Hepatocyte (in vitro differentiated cells): ENCODE results near the gene SNX24. TPM values are rescaled to one million over a fixed set of nuclear protein-coding genes. Genes with fewer than 3 reads are reported as not detected.
"Not testable (repeated sequence)": the region's sequence is repeated elsewhere in the genome, so short reads cannot be mapped to it uniquely, and the experiment has no call there.

Experiments used
- DNase-seq: peaks from one replicate; pipeline ENCODE4 v3.0.0-alpha.2; 2016; ENCODE audit warnings: low spot score
- H2AFZ ChIP-seq: fragments of 200-600 bp; sonication (generic); 2 replicates; pipeline ENCODE4 v1.6.0; 2016; ENCODE audit warnings: antibody characterized with exemption, mild to moderate bottlenecking
- H3K27ac ChIP-seq: fragments of 200-600 bp; sonication (generic); 2 replicates; pipeline ENCODE4 v1.5.1; 2016; ENCODE audit warnings: mild to moderate bottlenecking
- H3K27me3 ChIP-seq: fragments of 200-600 bp; sonication (generic); 2 replicates; pipeline ENCODE4 v1.6.1; 2016
- H3K36me3 ChIP-seq: fragments of 200-600 bp; sonication (generic); replicated peaks from 2 replicates; pipeline ENCODE4 v1.5.1; 2016; ENCODE audit warnings: low read depth; ENCODE audit not compliant: insufficient read depth
- H3K4me1 ChIP-seq: fragments of 200-600 bp; sonication (generic); 2 replicates; pipeline ENCODE4 v1.5.1; 2016; ENCODE audit warnings: mild to moderate bottlenecking, moderate library complexity; ENCODE audit not compliant: insufficient read depth
- H3K4me2 ChIP-seq: fragments of 200-600 bp; sonication (generic); 2 replicates; pipeline ENCODE4 v1.6.0; 2016
- H3K4me3 ChIP-seq: fragments of 200-600 bp; sonication (generic); 2 replicates; pipeline ENCODE4 v1.5.1; 2016; ENCODE audit warnings: mild to moderate bottlenecking
- H3K79me2 ChIP-seq: fragments of 200-600 bp; sonication (generic); 2 replicates; pipeline ENCODE4 v1.6.0; 2017; ENCODE audit warnings: mild to moderate bottlenecking
- H3K9me2 ChIP-seq: fragments of 200-600 bp; sonication (generic); replicated peaks from 2 replicates; pipeline ENCODE4 v1.6.0; 2017; ENCODE audit warnings: mild to moderate bottlenecking; ENCODE audit not compliant: insufficient read depth
- H3K9me3 ChIP-seq: fragments of 200-600 bp; sonication (generic); 2 replicates; pipeline ENCODE4 v1.5.1; 2016; ENCODE audit warnings: low read depth, mild to moderate bottlenecking
- H4K20me1 ChIP-seq: fragments of 200-600 bp; sonication (generic); 2 replicates; pipeline ENCODE4 v1.6.0; 2016; ENCODE audit warnings: mild to moderate bottlenecking; ENCODE audit not compliant: insufficient read depth, poor library complexity, severe bottlenecking
- EZH2 ChIP-seq: fragments of 200-600 bp; sonication (generic); IDR thresholded peaks from 2 replicates; pipeline ENCODE4 v1.6.1; 2016; ENCODE audit warnings: antibody characterized with exemption, mild to moderate bottlenecking, borderline replicate concordance
- EZH2phosphoT487 ChIP-seq: fragments of 200-600 bp; sonication (generic); IDR thresholded peaks from one replicate; pipeline ENCODE4 v1.6.1; 2018; ENCODE audit warnings: antibody characterized with exemption, mild to moderate bottlenecking, low read depth, moderate library complexity; ENCODE audit not compliant: unreplicated experiment, severe bottlenecking
- WGBS: methylation state at CpG from one replicate; pipeline ENCODE4 v1.1.6; 2016; ENCODE audit warnings: low lambda C conversion rate; ENCODE audit errors: missing lambda C conversion rate; 5-methylcytosine and 5-hydroxymethylcytosine counted together
- polyA plus RNA-seq: library from polyadenylated mRNA; unstranded; fragments of >200 nt; fragmentation: Nextera tagmentation; extraction: Ambion mirVana; gene quantifications from 2 replicates; pipeline ENCODE4 v1.2.1, GENCODE V29; 2016
- total RNA-seq: library from RNA; depleted of rRNA; stranded (reverse); fragments of >200 nt; gene quantifications from 2 replicates; pipeline ENCODE4 v1.2.3, GENCODE V29; 2014
- TF ChIP-seq, protein P1 (sequence below): fragments of 200-600 bp; sonication (generic); IDR thresholded peaks from 2 replicates; pipeline ENCODE4 v1.5.1; 2016; ENCODE audit warnings: antibody characterized with exemption, mild to moderate bottlenecking; ENCODE audit not compliant: poor library complexity

SNX24 gene
- total and polyA plus RNA-seq, 2 experiments from 2014 or later: 28.8 to 38.2 TPM

DNA sequence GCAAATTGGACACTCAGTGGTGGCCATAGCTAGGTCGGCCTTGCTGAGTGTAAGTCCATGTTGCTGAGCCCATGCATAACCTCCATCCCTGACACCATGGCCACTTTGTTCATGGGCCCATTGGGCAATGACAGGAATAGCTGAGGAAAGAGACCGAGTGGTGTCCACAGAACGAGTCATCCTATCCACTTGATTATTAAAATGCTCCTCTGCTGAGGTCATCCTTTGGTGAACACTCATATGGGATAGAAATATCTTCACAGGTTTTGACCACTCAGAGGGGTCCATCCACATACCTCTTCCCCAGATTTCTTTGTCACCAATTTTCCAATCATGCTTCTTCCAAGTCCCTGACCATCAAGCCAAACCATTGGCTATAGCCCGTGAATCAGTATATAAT lies 127.5 kb downstream of the SNX24 start:
- no peaks in the 10 kb centered on the region for H3K9me2 ChIP-seq
- no peaks in the 10 kb centered on the region for H3K27me3 ChIP-seq
- no peak overlapping the region for H3K4me3 ChIP-seq
- no peaks in the 10 kb centered on the region for H4K20me1 ChIP-seq
- no peak overlapping the region for H3K4me2 ChIP-seq
- no peaks in the 10 kb centered on the region for H3K36me3 ChIP-seq
- H2AFZ ChIP-seq: no peak overlapping the region
- 92% methylated on average over 4 of the region's 4 CpGs for WGBS
- peaks cover 6% of the 10 kb centered on the region for H3K4me1 ChIP-seq
- H3K79me2 ChIP-seq: no peaks in the 10 kb centered on the region
- no peak for DNase-seq
- TF ChIP-seq, protein P1, sequence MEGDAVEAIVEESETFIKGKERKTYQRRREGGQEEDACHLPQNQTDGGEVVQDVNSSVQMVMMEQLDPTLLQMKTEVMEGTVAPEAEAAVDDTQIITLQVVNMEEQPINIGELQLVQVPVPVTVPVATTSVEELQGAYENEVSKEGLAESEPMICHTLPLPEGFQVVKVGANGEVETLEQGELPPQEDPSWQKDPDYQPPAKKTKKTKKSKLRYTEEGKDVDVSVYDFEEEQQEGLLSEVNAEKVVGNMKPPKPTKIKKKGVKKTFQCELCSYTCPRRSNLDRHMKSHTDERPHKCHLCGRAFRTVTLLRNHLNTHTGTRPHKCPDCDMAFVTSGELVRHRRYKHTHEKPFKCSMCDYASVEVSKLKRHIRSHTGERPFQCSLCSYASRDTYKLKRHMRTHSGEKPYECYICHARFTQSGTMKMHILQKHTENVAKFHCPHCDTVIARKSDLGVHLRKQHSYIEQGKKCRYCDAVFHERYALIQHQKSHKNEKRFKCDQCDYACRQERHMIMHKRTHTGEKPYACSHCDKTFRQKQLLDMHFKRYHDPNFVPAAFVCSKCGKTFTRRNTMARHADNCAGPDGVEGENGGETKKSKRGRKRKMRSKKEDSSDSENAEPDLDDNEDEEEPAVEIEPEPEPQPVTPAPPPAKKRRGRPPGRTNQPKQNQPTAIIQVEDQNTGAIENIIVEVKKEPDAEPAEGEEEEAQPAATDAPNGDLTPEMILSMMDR: no peak
- no peaks in the 10 kb centered on the region for H3K9me3 ChIP-seq
- no peak overlapping the region for H3K27ac ChIP-seq

DNA sequence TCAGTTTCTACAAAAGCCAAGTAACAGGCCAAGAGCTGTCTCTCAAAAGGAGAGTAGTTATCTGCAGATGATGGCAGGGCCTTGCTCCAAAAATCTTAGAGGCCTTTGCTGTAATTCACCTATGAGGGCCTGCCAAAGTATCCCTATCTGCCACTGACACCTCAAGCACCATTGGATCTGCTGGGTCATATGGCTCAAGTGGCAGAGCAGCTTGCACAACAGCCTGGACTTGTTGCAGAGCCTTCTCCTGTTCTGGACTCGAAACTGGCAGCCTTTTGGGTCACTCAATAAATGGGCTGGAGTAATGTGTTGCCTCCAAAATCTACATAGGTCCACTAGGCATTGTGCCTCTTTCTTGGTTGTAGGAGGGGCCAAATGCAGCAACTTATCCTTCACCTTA lies 128.3 kb downstream of the SNX24 start:
- DNase-seq, H3K36me3 ChIP-seq, H3K4me1 ChIP-seq, H3K27me3 ChIP-seq, H3K9me3 ChIP-seq, H3K4me3 ChIP-seq, H3K4me2 ChIP-seq, H2AFZ ChIP-seq, H3K27ac ChIP-seq, H3K79me2 ChIP-seq, H3K9me2 ChIP-seq, H4K20me1 ChIP-seq: not testable (repeated sequence)
- 95% methylated on average over 1 of the region's 1 CpG for WGBS

DNA sequence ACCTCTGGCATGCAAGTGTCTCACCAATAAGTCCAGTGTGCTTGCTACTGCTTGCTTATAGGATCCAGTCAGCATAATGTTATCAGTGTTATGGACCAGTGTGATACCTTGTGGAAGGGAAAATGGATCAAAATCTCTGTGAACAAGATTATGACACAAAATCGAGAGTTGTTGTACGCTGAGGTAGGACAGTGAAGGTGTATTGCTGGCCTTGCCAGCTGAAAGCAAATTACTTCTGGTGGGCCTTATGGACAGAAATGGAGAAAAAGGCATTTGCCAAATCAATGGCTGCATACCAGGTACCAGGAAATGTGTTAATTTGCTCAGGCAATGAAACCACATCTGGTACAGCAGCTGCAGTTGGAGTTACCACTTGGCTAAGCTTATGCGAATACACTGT lies 128.8 kb downstream of the SNX24 start:
- not testable (repeated sequence) for H3K4me2 ChIP-seq, H3K79me2 ChIP-seq, H3K9me2 ChIP-seq, H4K20me1 ChIP-seq, H3K4me3 ChIP-seq, DNase-seq, H2AFZ ChIP-seq, H3K4me1 ChIP-seq, H3K27me3 ChIP-seq, H3K9me3 ChIP-seq, H3K36me3 ChIP-seq, H3K27ac ChIP-seq
- WGBS: 97% methylated on average over 3 of the region's 3 CpGs

DNA sequence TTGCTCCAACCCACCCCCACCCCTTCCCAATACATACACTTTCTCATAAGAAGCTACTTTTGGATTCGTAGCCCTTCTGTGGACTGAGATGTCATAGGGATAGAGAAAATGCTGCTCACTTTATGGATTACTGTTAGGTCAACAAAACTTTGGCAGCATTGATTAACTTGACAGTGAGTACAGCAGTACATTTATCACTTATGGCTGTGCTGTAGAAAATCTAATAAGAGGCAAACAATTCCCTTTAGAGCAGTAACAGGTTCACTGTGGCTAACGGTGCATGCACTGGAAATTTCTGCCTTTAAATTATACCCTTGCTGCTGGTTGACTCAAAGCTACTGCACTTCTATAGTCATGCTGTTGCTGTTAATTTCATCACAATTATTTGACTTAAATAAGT lies 131.9 kb downstream of the SNX24 start:
- Histone ChIP-seq H3K4me1 (peaks cover 6% of the 10 kb centered on the region), H2AFZ (no peak overlapping the region), H3K4me2 (no peak overlapping the region), H3K79me2 (no peaks in the 10 kb centered on the region), H3K9me2 (no peaks in the 10 kb centered on the region), H4K20me1 (no peaks in the 10 kb centered on the region), H3K27me3 (no peaks in the 10 kb centered on the region), H3K9me3 (no peaks in the 10 kb centered on the region), H3K36me3 (no peaks in the 10 kb centered on the region), H3K27ac (no peak overlapping the region), H3K4me3 (no peak overlapping the region)
- no peak for DNase-seq
- 62% methylated on average over 2 of the region's 2 CpGs for WGBS
- no peak for TF ChIP-seq EZH2phosphoT487
- TF ChIP-seq, protein P1: no peak
- TF ChIP-seq EZH2: no peak

DNA sequence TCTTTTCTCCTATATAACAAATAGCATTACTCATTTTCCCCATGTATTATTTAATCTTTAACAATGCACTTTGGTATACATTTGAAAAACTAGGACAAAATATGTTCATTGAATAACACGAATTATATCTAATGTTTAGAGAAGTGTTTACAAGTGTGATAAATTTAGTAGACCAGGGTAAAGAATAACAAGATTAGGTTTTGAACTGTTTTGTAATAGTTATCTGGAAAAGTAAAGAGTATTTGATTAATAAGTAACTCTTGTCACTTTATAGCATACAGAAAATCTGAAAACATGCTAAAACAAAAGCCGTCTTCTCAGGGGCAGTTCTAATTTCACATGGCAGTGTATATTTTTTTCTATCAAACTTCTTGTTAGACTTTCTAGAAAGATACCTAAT lies 132.7 kb downstream of the SNX24 start:
- Histone ChIP-seq H3K9me3 (no peaks in the 10 kb centered on the region), H3K4me3 (no peak overlapping the region), H3K9me2 (no peaks in the 10 kb centered on the region), H3K27me3 (no peaks in the 10 kb centered on the region), H2AFZ (no peak overlapping the region), H3K36me3 (no peaks in the 10 kb centered on the region), H3K4me2 (peak overlapping the region; percentile 40), H3K79me2 (no peaks in the 10 kb centered on the region), H3K4me1 (peaks cover 6% of the 10 kb centered on the region), H4K20me1 (no peaks in the 10 kb centered on the region), H3K27ac (peak overlapping the region; percentile 48)
- TF ChIP-seq, protein P1: no peak
- TF ChIP-seq EZH2phosphoT487: no peak
- no peak for TF ChIP-seq EZH2
- 44% methylated on average over 2 of the region's 2 CpGs for WGBS
- DNase-seq: no peak
